GM19463 (cell line): Measurements from ENCODE around the gene SLC41A3.
"Not testable (repeated sequence)": the region's sequence is repeated elsewhere in the genome, so short reads cannot be mapped to it uniquely, and the experiment has no call there.

Source experiments
- ATAC-seq: cut with Tn5 transposase; IDR thresholded peaks from one replicate; pipeline ENCODE4 v1.9.1; 2021; ENCODE audit warnings: mild to moderate bottlenecking, moderate library complexity; ENCODE audit not compliant: unreplicated experiment

SLC41A3 gene

GRCh38 chr3:126005951-126006350, 78.0 kb downstream of the SLC41A3 start:
- no peak for ATAC-seq

- ATAC-seq = no peak
Observed at GRCh38 chr3:126004692-126005091, 79.2 kb downstream of the SLC41A3 start.

GRCh38 chr3:126004217-126004616, 79.7 kb downstream of the SLC41A3 start:
- ATAC-seq = no peak

- no peak for ATAC-seq
Observed at GRCh38 chr3:126003447-126004190, 80.3 kb downstream of the SLC41A3 start.

GRCh38 chr3:126002189-126002588, 81.7 kb downstream of the SLC41A3 start:
- ATAC-seq = no peak

GRCh38 chr3:125996751-125997150, 87.2 kb downstream of the SLC41A3 start:
- ATAC-seq = not testable (repeated sequence)

GRCh38 chr3:125990253-125990970, 93.5 kb downstream of the SLC41A3 start:
- ATAC-seq = peak; percentile 91

- not testable (repeated sequence) for ATAC-seq
Observed at GRCh38 chr3:125984951-125985350, 99.0 kb downstream of the SLC41A3 start.

GRCh38 chr3:125977104-125977503, 106.8 kb downstream of the SLC41A3 start:
- not testable (repeated sequence) for ATAC-seq

- ATAC-seq = not testable (repeated sequence)
Observed at GRCh38 chr3:125976003-125976390, 107.9 kb downstream of the SLC41A3 start.

GRCh38 chr3:125975245-125976002, 108.5 kb downstream of the SLC41A3 start:
- not testable (repeated sequence) for ATAC-seq

- peak; percentile 61 for ATAC-seq
Observed at GRCh38 chr3:125971997-125972944, 111.7 kb downstream of the SLC41A3 start.

GRCh38 chr3:125968701-125969592, 115.0 kb downstream of the SLC41A3 start, which contains the start of gene ROPN1B:
Gene ROPN1B, plus strand, starts transcription at chr3:125969178. Its CDS starts 2,877 bp downstream, at chr3:125972055.
- not testable (repeated sequence) for ATAC-seq

- ATAC-seq = not testable (repeated sequence)
Observed at GRCh38 chr3:125968121-125968520, 115.8 kb downstream of the SLC41A3 start.

- ATAC-seq = no peak
Observed at GRCh38 chr3:125967156-125967555, 116.8 kb downstream of the SLC41A3 start.

GRCh38 chr3:125965505-125965904, 118.4 kb downstream of the SLC41A3 start:
- no peak for ATAC-seq

- not testable (repeated sequence) for ATAC-seq
Observed at GRCh38 chr3:125963834-125964233, 120.1 kb downstream of the SLC41A3 start.

GRCh38 chr3:125961289-125961589, 122.7 kb downstream of the SLC41A3 start:
- no peak for ATAC-seq
